ENCODE data around the gene ZMYND11.
"Not testable (repeated sequence)": the region's sequence is repeated elsewhere in the genome, so short reads cannot be mapped to it uniquely, and the experiment has no call there.

The ZMYND11 gene

DNA sequence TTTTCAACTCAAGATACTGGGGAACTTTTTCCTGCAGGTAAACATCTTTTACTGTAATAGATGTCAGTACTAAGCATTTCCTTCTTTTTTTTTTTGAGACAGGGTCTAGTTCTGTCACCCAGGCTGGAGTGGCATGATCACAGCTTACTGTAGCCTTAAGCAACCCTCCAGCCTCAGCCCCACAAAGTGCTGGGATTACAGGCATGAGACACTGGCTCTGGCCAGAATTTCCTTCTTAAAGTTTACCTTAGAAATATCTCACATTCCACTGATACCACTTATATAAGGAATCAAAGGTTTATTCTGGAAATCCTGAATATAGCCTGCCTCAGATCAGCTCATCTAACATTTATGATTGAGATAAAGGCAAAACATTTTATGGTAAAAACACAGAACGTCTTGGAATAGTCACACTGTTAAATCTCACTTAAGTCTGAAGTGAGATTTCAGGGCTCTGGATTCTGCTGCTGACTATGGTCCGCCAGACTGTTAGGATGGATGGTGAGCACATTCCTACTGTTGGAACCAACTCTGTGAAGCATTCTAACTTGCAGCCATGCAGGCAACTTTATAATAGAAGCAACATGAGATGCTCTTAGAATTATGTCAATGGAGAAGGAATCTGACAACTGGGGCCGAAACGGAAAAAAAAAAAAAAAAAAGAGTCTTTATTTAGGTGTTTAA is 151.9 kb downstream of the ZMYND11 start:
- no peak for DNase-seq

- DNase-seq: no peak
These were observed 152.6 kb downstream of the ZMYND11 start for GRCh38 chr10:287814-288213.

GRCh38 chr10:288316-289200 is 153.3 kb downstream of the ZMYND11 start:
- no peak for DNase-seq

- no peak for DNase-seq
These were observed 154.3 kb downstream of the ZMYND11 start for GRCh38 chr10:289581-289980.

GRCh38 chr10:290026-290725 is 154.9 kb downstream of the ZMYND11 start:
- no peak for DNase-seq

DNA sequence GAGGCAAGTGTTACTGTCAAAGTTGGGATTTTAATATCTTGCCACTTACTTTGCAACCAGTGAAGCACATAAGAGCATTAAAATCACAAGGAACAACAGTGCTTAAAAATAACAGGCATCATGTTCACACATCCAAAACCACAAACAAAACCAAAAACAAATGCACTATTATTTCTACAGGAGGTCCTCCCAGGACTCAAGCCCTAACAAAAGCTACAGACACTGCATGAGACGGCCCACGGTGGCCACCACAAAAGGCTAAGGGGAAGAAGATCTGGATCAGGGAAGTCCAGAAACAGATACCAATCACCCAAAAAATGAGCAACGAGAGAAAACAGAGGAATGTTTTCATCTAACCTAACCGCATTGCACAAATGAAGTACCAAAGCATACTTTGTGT is 158.4 kb downstream of the ZMYND11 start:
- DNase-seq: no peak

DNA sequence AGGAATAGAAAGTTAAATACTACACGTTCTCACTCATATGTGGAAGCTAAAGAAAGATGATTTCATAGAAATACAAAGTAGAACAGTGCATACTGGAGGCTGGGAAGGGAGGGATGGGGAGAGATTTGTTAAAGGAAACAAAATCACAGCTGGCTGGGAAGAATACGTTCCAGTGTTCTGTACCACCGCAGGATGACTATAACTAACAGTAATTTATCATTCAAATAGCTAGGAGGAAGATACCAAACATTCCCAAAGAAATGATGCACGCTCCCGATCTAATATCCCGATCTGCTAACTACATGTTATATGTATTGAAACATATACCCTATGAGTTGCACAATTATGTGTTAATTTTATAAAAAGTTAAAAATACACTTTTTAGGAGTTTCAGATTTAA is 162.3 kb downstream of the ZMYND11 start:
- no peak for DNase-seq

- no peak for DNase-seq
These were observed 162.8 kb downstream of the ZMYND11 start for GRCh38 chr10:298033-298432.

GRCh38 chr10:299512-299911 is 164.3 kb downstream of the ZMYND11 start:
- DNase-seq: no peak

- no peak for DNase-seq
These were observed 164.7 kb downstream of the ZMYND11 start for GRCh38 chr10:299969-300368.

GRCh38 chr10:300580-300979 is 165.3 kb downstream of the ZMYND11 start:
- not testable (repeated sequence) for DNase-seq

DNA sequence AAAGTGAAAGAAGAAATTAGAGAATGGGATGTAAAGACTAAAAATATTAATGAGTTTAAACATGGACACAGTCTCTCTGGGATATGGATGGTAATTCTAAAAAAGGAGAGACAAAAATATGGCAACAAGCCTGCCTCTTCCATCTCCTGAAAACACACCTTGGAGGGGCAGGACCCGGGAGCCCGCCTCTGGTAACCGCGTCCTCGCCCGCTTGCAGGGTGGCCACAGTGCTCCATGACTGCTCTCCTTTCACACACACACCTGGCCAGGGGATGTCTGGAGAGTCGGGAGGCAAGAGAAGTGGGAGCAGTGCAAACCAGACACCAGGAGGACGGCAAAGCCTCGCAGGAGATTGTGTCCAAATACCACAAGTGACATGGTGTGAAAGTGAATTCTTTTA is 166.3 kb downstream of the ZMYND11 start:
- DNase-seq: no peak

All from Kasumi-1 (cell line).